Left renal cortex interstitium (tissue), 4 donors: ENCODE results near the gene GPA33. TPM values are rescaled to one million over a fixed set of nuclear protein-coding genes. Genes with fewer than 3 reads are reported as not detected.
A peak's percentile ranks its signal among the peaks of the same experiment; 100 is the strongest.

Experiments used
- DNase-seq, 4 donors: peaks; one replicate each; pipeline ENCODE4 v3.0.0-alpha.2; 2013; ENCODE audit warnings: low read depth in 4 of 4, low spot score in 2 of 4, missing footprints in 1 of 4
- polyA plus RNA-seq, 4 donors: library from polyadenylated mRNA; unstranded; fragments of 120-200 nt; gene quantifications; one replicate each; pipeline ENCODE4 v1.2.1, GENCODE V29; 2013; ENCODE audit not compliant: insufficient read length in 4 of 4

GPA33 gene
- polyA plus RNA-seq, 4 donors, result 1.1 to 1.7 (median 1.3) TPM

DNA sequence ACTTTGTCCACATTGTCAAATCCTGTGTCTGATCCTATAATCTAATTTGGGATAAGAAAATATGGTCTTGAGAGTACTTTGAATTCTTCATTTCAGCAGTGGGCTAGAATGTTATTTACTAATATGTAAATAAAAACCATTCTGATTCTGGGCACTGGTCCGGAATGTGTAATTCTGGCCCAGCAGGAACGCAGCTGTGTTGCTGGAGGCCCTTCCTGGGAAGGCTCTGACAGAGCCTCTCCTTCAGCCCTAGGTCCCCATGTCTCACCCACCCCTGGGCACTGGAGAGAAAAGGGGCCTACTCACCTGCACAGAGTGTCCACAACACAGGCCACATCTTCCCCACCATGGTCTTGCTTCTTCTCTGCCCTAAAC lies 251 bp downstream of the GPA33 start:
- no peak for DNase-seq

- no peak for DNase-seq
These were observed 1.3 kb downstream of the GPA33 start for GRCh38 chr1:167088746-167089417.

DNA sequence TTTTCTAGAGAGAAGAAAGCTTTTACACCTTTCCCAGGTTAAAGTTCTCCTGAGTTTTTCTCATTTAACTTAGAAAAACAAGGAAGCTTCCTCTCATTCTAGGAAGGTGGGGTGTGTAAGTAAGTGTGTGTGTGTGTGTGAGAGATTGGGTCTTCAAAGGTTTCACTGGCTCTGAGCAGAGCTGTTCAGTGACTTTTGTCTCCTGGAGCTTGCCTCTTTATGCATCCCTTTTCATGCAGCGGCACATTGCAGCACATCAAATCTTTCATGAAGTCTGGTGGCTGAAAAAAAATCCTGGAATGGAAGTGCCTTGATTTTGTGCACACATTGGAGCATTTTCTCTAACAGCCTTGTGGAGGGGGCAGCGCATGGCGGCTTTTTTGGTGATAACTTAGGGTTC lies 3.4 kb downstream of the GPA33 start:
- no peak for DNase-seq

DNA sequence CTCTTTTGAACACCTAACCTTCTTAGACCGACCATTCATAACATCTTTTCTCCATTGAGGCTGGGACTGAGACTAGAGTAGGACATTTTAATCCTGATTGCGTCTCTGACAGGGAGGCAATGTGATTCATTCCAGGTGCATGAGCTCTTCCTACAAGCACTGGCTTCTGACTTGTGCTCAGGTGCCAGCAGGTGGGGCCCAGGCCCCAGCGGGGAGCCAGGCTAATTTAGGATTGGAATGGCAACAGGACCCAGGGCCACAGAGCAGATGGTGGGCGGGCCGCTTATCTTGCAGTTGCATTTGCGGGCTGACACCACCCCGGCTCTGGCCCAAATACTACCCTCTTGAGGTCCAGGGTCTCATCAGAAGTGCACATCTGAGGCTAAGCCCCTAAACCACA lies 4.1 kb downstream of the GPA33 start:
- no peak for DNase-seq

DNA sequence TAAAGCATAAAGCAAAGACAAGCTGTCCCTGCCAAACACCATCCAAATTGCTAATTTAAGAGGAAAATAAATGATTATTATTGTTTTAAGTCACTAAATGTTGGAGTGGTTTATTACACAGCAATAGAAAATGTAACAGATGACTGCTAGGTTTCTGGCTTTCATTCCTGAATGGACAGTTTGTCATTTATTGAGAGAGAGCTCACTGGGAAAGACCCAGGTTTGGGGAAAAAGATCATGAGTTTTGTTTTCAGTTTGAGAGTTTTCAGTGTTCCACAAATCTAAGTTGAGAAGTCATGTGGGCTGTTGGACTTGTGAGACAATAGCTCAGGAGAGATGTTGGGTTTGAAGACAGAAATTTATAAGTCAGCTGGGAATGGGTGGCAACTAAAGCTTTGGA lies 5.4 kb downstream of the GPA33 start:
- no peak for DNase-seq

DNA sequence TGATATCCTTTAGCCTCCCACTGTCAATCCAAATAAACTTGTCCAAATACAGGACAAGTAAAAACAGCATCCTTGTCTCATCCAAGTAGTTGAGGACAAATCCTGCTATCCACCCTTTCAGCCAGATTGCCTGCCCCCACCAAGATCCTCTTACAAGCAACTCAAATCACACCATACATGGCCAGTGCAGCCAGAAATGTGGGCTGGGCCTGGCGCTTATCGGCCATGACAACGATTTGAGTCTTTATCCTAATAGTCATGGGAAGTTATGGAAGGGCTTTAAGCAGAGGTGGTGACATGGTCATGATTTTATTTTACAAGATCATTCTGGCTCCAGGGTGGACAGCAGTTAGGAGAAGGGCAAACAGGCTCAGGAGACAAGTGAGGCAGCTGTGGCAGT lies 6.3 kb downstream of the GPA33 start:
- DNase-seq, result no peak

GRCh38 chr1:167083066-167083665 lies 7.0 kb downstream of the GPA33 start:
- no peak for DNase-seq

GRCh38 chr1:167082511-167083027 lies 7.6 kb downstream of the GPA33 start:
- DNase-seq, result no peak

DNA sequence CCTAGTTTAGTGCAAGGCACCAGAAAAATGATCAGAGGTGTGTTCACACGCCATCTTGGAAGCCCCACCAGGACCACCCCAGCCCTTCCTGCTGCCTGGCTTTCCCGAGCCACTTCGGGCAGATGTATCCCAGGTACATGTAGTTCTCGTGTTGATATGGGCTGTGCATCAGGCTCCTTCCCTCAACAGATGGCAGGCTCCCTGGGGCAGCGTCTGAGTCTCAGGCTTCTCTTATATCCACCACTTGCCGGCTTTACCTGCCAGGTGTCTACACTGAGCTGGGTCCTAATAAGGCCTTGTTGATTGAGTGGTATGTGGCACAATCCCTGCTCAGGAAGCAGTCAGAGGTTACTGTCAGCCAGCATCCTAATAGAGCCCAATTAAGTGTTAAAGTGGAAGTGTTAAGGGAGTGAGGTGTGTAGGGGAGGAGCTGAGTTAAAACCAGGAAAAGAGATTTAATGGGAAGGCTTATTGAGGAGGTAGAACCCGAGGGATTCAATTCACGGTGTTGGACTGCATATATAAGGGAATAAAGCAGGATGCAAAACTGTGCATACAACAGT lies 8.5 kb downstream of the GPA33 start:
- no peak for DNase-seq

DNA sequence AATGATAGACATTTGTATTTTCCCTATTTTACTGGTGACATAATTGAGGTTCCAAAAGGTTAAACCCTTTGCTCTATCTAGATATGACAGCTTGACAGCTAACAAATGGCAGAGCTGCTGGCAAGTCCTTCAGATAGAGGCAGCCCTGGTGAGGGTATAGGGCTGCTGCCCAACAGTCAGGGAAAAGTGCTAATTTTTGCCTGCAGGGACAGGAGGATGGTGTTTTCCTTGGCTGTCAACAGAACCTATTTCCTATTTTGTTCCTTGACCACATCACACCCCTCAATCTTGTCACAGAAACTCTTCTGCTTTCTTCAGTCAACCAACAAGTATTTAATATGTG lies 12.3 kb downstream of the GPA33 start:
- DNase-seq, result no peak

- no peak for DNase-seq
These were observed 12.9 kb downstream of the GPA33 start for GRCh38 chr1:167077128-167077867.

- no peak for DNase-seq
These were observed 14.0 kb downstream of the GPA33 start for GRCh38 chr1:167076136-167076710.

- no peak for DNase-seq
These were observed 18.9 kb downstream of the GPA33 start for GRCh38 chr1:167071286-167071685.

DNA sequence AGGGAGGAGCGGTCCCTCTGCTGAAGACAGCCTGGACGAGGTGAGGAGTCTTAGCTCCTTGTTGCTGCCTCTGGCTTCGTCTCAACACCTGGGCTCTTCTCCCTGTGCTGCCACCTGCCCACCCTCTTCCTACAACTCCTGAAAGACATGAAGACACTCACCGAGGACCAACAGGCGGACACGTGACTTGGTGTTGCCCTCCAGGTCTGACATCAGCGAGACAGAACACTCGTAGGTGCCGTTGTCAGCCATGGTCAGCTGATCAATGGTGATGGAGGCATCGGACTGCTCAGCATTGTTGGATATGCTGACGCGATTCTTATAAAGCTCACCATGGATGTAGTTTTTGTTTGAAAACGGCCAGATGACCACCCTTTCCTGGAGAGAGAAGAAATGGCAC lies 21.4 kb downstream of the GPA33 start:
- DNase-seq, result no peak

GRCh38 chr1:167067904-167068303 lies 22.3 kb downstream of the GPA33 start:
- DNase-seq, result no peak

DNA sequence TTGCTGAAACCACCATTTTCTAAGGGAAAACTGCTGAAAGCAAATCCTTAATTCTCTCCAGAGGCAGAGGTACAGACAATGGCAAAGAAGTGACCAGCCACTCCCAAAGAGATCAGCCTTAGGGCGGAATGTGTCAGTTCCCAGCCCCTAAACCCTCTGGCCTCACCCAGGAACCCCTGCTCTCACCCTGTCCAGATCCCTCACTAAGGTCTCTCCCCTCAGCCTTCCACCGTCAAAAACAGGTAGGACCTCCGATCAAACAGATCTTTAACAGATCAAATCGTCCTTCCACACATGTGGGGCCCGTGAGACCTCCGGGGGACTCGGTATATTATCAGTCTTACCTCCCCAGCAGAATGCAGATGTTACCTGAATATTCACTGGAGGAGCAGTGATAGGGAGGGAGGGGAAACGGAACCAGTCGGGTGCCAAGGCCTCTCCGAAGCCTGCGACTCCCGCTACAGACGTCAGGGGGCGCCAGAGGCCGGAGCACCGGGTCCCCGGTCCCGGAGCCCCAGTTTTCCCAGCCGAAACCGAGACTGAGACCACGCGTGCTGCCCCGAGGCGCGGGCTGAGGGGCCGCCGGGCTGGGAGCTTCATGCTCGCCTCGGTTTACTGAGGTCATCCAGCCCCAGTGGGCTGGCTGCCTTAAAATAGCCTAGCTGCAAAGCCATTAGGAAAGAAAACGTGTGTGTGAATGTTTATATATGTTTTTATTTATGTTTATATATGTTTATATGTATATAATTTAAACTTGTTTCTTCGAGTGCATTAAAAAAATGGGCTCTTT lies 23.6 kb downstream of the GPA33 start:
- DNase-seq, result peak in 2 of 4 donors; percentile 53 to 54

GRCh38 chr1:167065471-167065870 lies 24.7 kb downstream of the GPA33 start:
- no peak for DNase-seq

- DNase-seq, result no peak
These were observed 25.6 kb downstream of the GPA33 start for GRCh38 chr1:167064621-167065020.

DNA sequence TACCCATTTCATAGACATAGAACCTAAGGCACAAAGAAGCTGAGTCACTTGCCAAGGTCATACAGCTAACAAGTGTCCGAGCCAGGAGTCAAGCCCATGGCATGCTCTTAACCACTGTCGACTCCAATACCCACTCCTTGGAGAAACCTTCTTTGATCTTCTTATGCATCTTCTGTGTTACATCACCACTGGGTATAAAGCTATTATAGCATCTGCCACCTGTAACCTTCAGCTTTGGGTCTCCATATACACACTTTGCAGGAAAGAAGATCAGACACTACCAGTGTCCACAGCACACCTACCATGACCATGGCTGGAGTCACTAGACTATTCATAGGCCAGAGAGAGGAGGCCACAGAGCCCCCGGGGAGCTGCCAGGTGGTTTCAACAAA lies 29.1 kb downstream of the GPA33 start:
- no peak for DNase-seq
